GM23338 (cell line): ENCODE data around the gene NOTCH3. TPM values are rescaled to one million over a fixed set of nuclear protein-coding genes. Genes with fewer than 3 reads are reported as not detected.

Source experiments
- ATAC-seq: fragments of 200-7000 bp; cut with Tn5 transposase; 3 replicates; pipeline ENCODE4 v1.9.1; 2020
- DNase-seq: peaks from one replicate; pipeline ENCODE4 v3.0.0-alpha.2; 2015; ENCODE audit warnings: low spot score
- H2AFZ ChIP-seq: fragments of 200-600 bp; sonication (generic); 2 replicates; pipeline ENCODE4 v1.8.0; 2016; ENCODE audit warnings: antibody characterized with exemption, mild to moderate bottlenecking, moderate library complexity
- H3F3A ChIP-seq: fragments of 200-600 bp; sonication (generic); replicated peaks from 2 replicates; pipeline ENCODE4 v1.8.0; 2017; ENCODE audit warnings: antibody characterized with exemption, mixed run types, low read depth
- H3K27ac ChIP-seq: fragments of 200-600 bp; sonication (generic); 2 replicates; pipeline ENCODE4 v1.6.1; 2016; ENCODE audit warnings: low read depth
- H3K27me3 ChIP-seq: fragments of 200-600 bp; sonication (generic); 2 replicates; pipeline ENCODE4 v1.8.0; 2016; ENCODE audit warnings: mild to moderate bottlenecking, mixed run types, moderate library complexity; ENCODE audit not compliant: insufficient read depth
- H3K36me3 ChIP-seq: fragments of 200-600 bp; sonication (generic); 2 replicates; pipeline ENCODE4 v1.8.0; 2016; ENCODE audit warnings: mild to moderate bottlenecking; ENCODE audit not compliant: insufficient read depth
- H3K4me1 ChIP-seq: fragments of 200-600 bp; sonication (generic); 2 replicates; pipeline ENCODE4 v1.8.0; 2016; ENCODE audit warnings: mild to moderate bottlenecking, moderate library complexity; ENCODE audit not compliant: insufficient read depth
- H3K4me2 ChIP-seq: fragments of 200-600 bp; sonication (generic); 2 replicates; pipeline ENCODE4 v1.7.1; 2017; ENCODE audit warnings: mixed run types
- H3K4me3 ChIP-seq: fragments of 200-600 bp; sonication (generic); 2 replicates; pipeline ENCODE4 v1.6.1; 2016; ENCODE audit warnings: mixed run types
- H3K79me2 ChIP-seq: fragments of 200-600 bp; sonication (generic); replicated peaks from 2 replicates; pipeline ENCODE4 v1.8.0; 2017; ENCODE audit warnings: mild to moderate bottlenecking; ENCODE audit not compliant: insufficient read depth
- H3K9me2 ChIP-seq: fragments of 200-600 bp; sonication (generic); 2 replicates; pipeline ENCODE4 v1.8.0; 2017; ENCODE audit not compliant: insufficient read depth
- H4K20me1 ChIP-seq: fragments of 200-600 bp; sonication (generic); replicated peaks from 2 replicates; pipeline ENCODE4 v1.8.0; 2017; ENCODE audit warnings: mild to moderate bottlenecking; ENCODE audit not compliant: insufficient read depth
- H3K27ac Mint-ChIP-seq: 2 replicates; pipeline ENCODE4 v1.8.0; 2020; ENCODE audit warnings: inconsistent platforms, mild to moderate bottlenecking, moderate library complexity, mixed read lengths
- H3K27me3 Mint-ChIP-seq: 3 replicates; pipeline ENCODE4 v1.8.0; 2022; ENCODE audit warnings: low read depth, mild to moderate bottlenecking, moderate library complexity, mixed read lengths, inconsistent platforms; ENCODE audit not compliant: insufficient read depth, poor library complexity
- H3K36me3 Mint-ChIP-seq: 3 replicates; pipeline ENCODE4 v1.8.0; 2021; ENCODE audit warnings: low read depth, mild to moderate bottlenecking, inconsistent platforms, moderate library complexity, mixed read lengths
- H3K4me1 Mint-ChIP-seq: 3 replicates; pipeline ENCODE4 v1.8.0; 2020; ENCODE audit warnings: mild to moderate bottlenecking, inconsistent platforms, mixed read lengths
- H3K4me3 Mint-ChIP-seq: 3 replicates; pipeline ENCODE4 v1.8.0; 2021; ENCODE audit warnings: moderate library complexity, mild to moderate bottlenecking, inconsistent platforms, mixed read lengths
- H3K9me3 Mint-ChIP-seq: 3 replicates; pipeline ENCODE4 v1.8.0; 2020; ENCODE audit warnings: moderate library complexity, mild to moderate bottlenecking, inconsistent platforms, mixed read lengths
- CREB1 ChIP-seq: fragments of 250-450 bp; sonication (Bioruptor Pico); IDR thresholded peaks from 2 replicates; pipeline ENCODE4 v1.5.0; 2020; ENCODE audit warnings: low read depth, mild to moderate bottlenecking, moderate library complexity
- EZH2 ChIP-seq: fragments of 200-600 bp; sonication (generic); IDR thresholded peaks from one replicate; pipeline ENCODE4 v1.8.0; 2017; ENCODE audit warnings: antibody characterized with exemption, mild to moderate bottlenecking, low read depth; ENCODE audit not compliant: unreplicated experiment
- EZH2phosphoT487 ChIP-seq: fragments of 200-600 bp; sonication (generic); IDR thresholded peaks from one replicate; pipeline ENCODE4 v1.8.1; 2018; ENCODE audit warnings: antibody characterized with exemption; ENCODE audit not compliant: unreplicated experiment
- JUNB ChIP-seq: IDR thresholded peaks from one replicate; pipeline ENCODE4 v1.6.1; 2016; ENCODE audit warnings: antibody characterized with exemption; ENCODE audit not compliant: unreplicated experiment
- NANOG ChIP-seq: IDR thresholded peaks from 2 replicates; pipeline ENCODE4 v1.6.1; 2016; ENCODE audit warnings: antibody characterized with exemption, borderline replicate concordance
- REST ChIP-seq: IDR thresholded peaks from one replicate; pipeline ENCODE4 v1.6.1; 2018; ENCODE audit warnings: antibody characterized with exemption; ENCODE audit not compliant: unreplicated experiment
- STAT1 ChIP-seq: IDR thresholded peaks from one replicate; pipeline ENCODE4 v1.6.1; 2016; ENCODE audit warnings: antibody characterized with exemption; ENCODE audit not compliant: unreplicated experiment
- ZNF114 ChIP-seq: fragments of 250-450 bp; sonication (Bioruptor Pico); IDR thresholded peaks from 2 replicates; pipeline ENCODE4 v1.5.0; 2020; ENCODE audit warnings: mild to moderate bottlenecking, moderate library complexity
- ZNF331 ChIP-seq: fragments of 250-450 bp; sonication (Bioruptor Pico); IDR thresholded peaks from 2 replicates; pipeline ENCODE4 v1.5.0; 2020; ENCODE audit warnings: low read depth, mild to moderate bottlenecking, moderate library complexity
- ZNF462 ChIP-seq: fragments of 250-450 bp; sonication (Bioruptor Pico); IDR thresholded peaks from 2 replicates; pipeline ENCODE4 v1.5.0; 2020; ENCODE audit warnings: mild to moderate bottlenecking, moderate library complexity
- polyA plus RNA-seq: library from polyadenylated mRNA; unstranded; fragments of >200 nt; fragmentation: Nextera tagmentation; extraction: Ambion mirVana; gene quantifications from 2 replicates; pipeline ENCODE4 v1.2.1, GENCODE V29; 2016
- total RNA-seq: library from RNA; depleted of rRNA; stranded (reverse); fragments of >200 nt; shearing (Covaris generic); gene quantifications from 2 replicates; pipeline ENCODE4 v1.2.3, GENCODE V29; 2014
- TF ChIP-seq, protein P1 (sequence below): IDR thresholded peaks from 2 replicates; pipeline ENCODE4 v1.6.1; 2016; ENCODE audit warnings: antibody characterized with exemption

NOTCH3 gene
- total and polyA plus RNA-seq, 2 experiments from 2014 or later, result 24.3 to 172 TPM

GRCh38 chr19:15246198-15246481, 45.3 kb upstream of the NOTCH3 start:
- Histone ChIP-seq H3K9me2 (no peaks in the 10 kb centered on the region), H3K27ac (no peak overlapping the region), H3K4me2 (no peak overlapping the region), H2AFZ (no peak overlapping the region), H4K20me1 (peaks cover 28% of the 10 kb centered on the region), H3K27me3 (no peaks in the 10 kb centered on the region), H3F3A (no peaks in the 10 kb centered on the region), H3K4me1 (no peaks in the 10 kb centered on the region), H3K36me3 (peaks cover 6% of the 10 kb centered on the region; the same call in 1 of the 2 replicates), H3K79me2 (peaks cover 14% of the 10 kb centered on the region), H3K4me3 (no peak overlapping the region)
- ATAC-seq (no peak), DNase-seq (no peak)
- H3K36me3 Mint-ChIP-seq, result peaks cover 54% of the 10 kb centered on the region
- H3K4me3 Mint-ChIP-seq, result no peak overlapping the region
- peaks cover 4% of the 10 kb centered on the region; the same call in 1 of the 3 replicates for H3K4me1 Mint-ChIP-seq
- no peak for TF ChIP-seq ZNF462 (CRISPR knock-in tag)
- no peak overlapping the region for H3K27ac Mint-ChIP-seq
- H3K9me3 Mint-ChIP-seq, result 0 out of 3 replicates have a peak, but pooled peaks cover 3% of the 10 kb centered on the region
- peaks cover 31% of the 10 kb centered on the region for H3K27me3 Mint-ChIP-seq

- peaks cover 59% of the 10 kb centered on the region for H3K36me3 Mint-ChIP-seq
- no peak overlapping the region for H3K4me3 Mint-ChIP-seq
- peaks cover 31% of the 10 kb centered on the region for H3K27me3 Mint-ChIP-seq
- H3K4me1 Mint-ChIP-seq, result peaks cover 4% of the 10 kb centered on the region; the same call in 1 of the 3 replicates
- Histone ChIP-seq H3K27ac (no peak overlapping the region), H3K9me2 (no peaks in the 10 kb centered on the region), H3K79me2 (peaks cover 9% of the 10 kb centered on the region), H3F3A (no peaks in the 10 kb centered on the region), H3K36me3 (peaks cover 6% of the 10 kb centered on the region; the same call in 1 of the 2 replicates), H3K27me3 (no peaks in the 10 kb centered on the region), H2AFZ (no peak overlapping the region), H3K4me3 (no peak overlapping the region), H4K20me1 (peaks cover 23% of the 10 kb centered on the region; the same call in 1 of the 2 replicates), H3K4me2 (no peak overlapping the region), H3K4me1 (no peaks in the 10 kb centered on the region)
- 0 out of 3 replicates have a peak, but pooled peaks cover 3% of the 10 kb centered on the region for H3K9me3 Mint-ChIP-seq
- no peak overlapping the region for H3K27ac Mint-ChIP-seq
- ATAC-seq (no peak), DNase-seq (no peak)
- no peak for TF ChIP-seq ZNF114 (CRISPR knock-in tag)
- no peak for TF ChIP-seq EZH2
- no peak for TF ChIP-seq REST
- no peak for TF ChIP-seq STAT1
- no peak for TF ChIP-seq ZNF331
- TF ChIP-seq NANOG, result no peak
- TF ChIP-seq, protein P1, sequence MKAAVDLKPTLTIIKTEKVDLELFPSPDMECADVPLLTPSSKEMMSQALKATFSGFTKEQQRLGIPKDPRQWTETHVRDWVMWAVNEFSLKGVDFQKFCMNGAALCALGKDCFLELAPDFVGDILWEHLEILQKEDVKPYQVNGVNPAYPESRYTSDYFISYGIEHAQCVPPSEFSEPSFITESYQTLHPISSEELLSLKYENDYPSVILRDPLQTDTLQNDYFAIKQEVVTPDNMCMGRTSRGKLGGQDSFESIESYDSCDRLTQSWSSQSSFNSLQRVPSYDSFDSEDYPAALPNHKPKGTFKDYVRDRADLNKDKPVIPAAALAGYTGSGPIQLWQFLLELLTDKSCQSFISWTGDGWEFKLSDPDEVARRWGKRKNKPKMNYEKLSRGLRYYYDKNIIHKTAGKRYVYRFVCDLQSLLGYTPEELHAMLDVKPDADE, result no peak
- no peak for TF ChIP-seq JUNB
- no peak for TF ChIP-seq EZH2phosphoT487
- no peak for TF ChIP-seq CREB1 (CRISPR knock-in tag)
These were observed 44.8 kb upstream of the NOTCH3 start for GRCh38 chr19:15245370-15246197.
